HG02642 (cell line): Measurements from ENCODE around the gene SMAD2.
"Not testable (repeated sequence)": the region's sequence is repeated elsewhere in the genome, so short reads cannot be mapped to it uniquely, and the experiment has no call there.

Source experiments
- ATAC-seq: cut with Tn5 transposase; IDR thresholded peaks from one replicate; pipeline ENCODE4 v1.9.1; 2021; ENCODE audit warnings: mild to moderate bottlenecking; ENCODE audit not compliant: unreplicated experiment, poor library complexity

The SMAD2 gene

DNA sequence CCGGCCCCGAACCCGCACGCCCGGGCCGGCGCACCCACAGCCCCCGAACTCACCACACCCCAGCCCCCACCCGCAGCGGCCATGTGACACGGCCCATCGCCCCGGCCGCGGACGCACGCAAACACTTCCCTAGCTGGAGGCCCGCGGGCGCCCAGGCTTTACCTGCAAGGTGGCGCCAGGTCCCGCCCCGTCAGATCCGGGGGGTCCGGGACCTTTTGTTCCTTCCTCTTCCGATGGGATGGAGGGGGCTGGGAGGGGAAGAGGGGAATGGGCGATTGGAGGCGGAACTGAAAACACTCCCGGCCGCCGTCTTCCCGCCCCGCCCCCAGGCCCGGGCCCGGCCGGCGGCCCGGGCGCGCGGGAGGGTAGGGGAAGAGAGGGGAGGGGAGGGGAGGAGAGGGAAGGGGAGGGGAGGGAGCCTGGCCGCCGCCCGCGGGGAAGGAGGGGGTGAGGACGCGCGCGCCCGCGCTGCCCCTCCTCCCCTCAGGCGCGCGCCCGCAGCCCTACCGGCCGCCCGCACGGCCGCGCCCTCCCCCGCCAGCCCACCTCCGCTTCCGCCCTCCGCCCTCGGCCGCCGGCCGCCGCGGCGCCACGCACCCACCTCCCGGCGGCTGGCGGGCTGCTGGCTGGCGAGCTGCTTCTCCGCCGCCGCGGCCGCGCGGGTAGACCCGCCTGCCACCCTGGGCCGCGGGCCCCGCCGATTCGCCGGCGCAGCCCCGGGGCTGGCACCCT, at the start of gene SMAD2:
Gene SMAD2 (minus strand): TSS at position 461 of the 732 bp plus-strand sequence. CDS start 33,903 bp downstream, outside the sequence.
- peak; percentile 73 for ATAC-seq

- no peak for ATAC-seq
Measured at GRCh38 chr18:47979611-47980200, 49.2 kb upstream of the SMAD2 start.

GRCh38 chr18:47978603-47979002, 48.1 kb upstream of the SMAD2 start:
- no peak for ATAC-seq

DNA sequence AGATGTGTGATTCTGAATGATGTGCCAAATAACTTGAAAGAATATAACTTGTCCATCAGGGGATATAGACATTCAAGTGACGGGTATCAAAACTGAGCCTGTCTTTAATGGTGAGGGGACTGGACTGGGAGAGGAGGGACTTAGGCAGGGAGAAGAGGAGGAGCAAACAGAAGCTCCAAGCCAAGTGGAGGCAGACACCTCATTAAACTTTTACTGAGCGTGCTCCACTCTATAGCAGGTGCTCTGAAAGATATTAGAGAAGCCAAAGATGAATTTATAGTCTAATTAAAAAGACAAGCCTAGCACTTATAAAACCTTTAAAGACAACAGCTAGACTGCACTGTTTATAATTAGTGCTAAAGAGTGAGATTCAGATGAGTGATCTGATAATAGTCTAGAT, 47.7 kb upstream of the SMAD2 start:
- no peak for ATAC-seq

DNA sequence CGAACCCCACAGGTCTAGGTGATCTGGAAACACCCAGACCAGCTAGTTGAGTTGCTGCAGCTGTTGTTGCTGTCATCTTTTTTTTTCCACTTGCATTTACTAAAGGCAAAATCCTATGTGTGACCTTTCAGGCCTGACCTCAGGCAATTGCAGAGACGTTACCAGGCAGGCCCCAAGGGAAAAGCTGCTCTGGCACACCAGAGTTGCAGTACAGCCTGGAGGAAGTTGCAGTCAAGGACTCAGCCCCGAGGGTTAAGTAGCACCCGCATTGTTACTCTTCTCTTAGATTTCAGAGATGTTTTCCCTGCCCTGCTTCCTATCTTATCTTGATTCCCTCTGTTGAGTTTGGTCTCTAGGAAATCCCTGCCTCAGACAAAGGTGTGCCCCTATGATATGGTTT, 45.2 kb upstream of the SMAD2 start:
- no peak for ATAC-seq

DNA sequence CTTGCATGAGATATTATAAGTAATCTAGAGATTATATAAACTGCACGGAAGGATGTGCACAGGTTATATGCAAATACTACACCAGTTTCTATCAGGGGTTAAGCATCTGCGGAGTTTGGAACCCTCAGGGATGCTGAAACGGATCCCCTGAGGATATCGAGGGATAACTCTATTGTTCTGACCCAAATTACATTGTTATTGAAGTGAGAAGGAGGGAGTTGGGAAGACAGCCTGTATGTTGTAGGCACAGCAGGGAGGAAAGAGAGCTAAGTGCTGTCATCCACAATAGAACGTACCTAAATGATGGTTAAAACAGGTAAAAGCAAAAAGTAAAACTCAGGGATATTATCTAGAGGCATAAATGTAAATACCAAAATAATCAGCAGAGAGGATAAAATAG, 44.6 kb upstream of the SMAD2 start:
- ATAC-seq: no peak

- ATAC-seq: no peak
Measured at GRCh38 chr18:47970664-47971531, 40.4 kb upstream of the SMAD2 start.

DNA sequence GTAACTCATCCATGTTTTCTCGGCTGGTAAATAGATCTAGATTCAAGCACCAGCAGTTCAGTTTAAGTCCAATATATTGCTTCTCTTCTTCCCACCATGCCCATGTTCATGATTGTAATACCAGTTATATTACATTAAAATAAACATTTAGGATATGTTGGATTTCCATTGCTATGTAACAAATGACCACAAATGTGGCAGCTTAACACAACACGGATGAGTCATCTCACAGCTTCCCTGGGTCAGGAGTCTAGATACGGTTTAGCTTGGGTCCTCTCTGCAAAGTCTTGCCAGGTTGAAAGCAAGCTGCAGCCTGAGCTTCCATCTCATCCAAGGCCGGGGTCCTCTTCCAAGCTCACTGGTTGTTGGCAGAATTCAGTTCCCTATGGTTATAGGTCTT, 39.4 kb upstream of the SMAD2 start:
- no peak for ATAC-seq

DNA sequence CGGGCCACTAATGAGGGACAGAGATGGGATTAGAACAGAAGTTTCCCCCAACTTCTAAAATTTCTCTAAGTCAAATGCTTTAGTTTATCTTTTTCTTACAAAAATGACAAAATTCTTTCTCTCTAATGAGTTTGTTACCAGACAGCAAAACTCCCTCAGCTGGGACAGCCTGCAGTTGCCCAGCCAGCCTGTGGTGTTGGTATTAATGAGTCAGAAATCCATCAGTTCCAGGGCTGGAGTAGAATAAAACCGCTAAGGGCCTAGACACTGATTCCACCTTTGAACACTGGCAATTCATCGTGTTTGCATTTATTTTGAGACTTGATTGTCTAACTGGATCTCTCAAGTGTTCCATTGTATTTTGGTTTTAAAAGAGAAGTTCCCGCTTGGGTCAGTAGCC, 38.3 kb upstream of the SMAD2 start:
- ATAC-seq: no peak

- ATAC-seq: no peak
Measured at GRCh38 chr18:47968006-47968676, 37.7 kb upstream of the SMAD2 start.

DNA sequence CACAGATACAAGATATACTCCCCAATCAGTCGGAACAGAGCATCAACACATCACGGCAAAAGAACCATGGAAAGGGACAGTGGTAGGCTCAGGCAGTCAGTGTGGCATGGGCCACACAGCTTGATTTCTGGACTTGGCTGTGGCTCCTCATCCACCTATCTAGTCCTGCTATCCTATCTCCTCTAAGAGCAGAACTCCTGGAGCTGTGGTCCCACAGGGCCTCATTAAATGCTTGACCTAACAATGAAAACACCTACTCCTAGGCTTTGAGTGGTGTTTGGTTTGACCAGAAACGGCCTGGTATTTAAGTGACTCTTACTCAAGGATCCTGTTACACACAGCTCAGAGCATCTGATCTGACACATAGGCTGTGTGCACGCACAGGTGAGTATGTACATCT, 33.6 kb upstream of the SMAD2 start:
- no peak for ATAC-seq

DNA sequence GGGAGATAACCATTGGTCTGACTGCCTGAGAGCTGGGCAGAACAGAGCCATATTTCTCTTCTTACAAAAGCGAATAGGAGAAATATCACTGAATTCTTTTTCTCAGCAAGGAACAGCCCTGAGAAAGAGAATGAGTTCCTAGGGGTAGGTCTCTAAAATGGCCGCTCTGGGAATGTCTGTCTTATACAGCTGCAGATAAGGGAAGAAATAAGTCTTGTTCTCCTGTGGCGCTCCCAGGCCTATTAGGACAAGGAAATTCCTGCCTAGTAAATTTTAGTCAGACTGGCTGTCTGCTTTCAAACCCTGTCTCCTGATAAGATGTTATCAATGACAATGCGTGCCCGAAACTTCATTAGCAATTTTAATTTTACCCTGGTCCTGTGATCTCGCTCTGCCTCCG, 30.5 kb upstream of the SMAD2 start:
- not testable (repeated sequence) for ATAC-seq

DNA sequence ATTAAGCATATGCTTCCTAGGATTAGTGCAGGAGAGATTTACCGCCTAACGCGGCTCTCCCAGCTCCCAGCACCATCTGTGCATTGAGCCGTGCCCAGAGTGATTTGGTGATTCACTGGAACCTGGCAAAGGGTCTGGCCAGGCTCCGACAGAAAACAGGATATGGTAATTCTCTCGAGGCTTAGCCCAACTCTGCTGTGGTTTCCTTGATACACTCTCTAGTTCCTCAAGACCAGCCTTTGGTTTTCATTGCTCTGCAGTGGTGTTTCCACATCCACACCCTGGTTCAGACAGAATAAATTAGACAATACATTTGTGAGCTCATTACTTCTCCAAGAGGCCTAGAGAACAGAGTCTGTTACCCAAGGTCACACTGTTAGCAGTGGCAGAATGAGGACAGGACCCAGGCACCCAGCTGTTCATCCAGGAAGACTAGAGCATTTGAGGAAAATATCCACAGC, 23.0 kb upstream of the SMAD2 start:
- peak; percentile 67 for ATAC-seq

DNA sequence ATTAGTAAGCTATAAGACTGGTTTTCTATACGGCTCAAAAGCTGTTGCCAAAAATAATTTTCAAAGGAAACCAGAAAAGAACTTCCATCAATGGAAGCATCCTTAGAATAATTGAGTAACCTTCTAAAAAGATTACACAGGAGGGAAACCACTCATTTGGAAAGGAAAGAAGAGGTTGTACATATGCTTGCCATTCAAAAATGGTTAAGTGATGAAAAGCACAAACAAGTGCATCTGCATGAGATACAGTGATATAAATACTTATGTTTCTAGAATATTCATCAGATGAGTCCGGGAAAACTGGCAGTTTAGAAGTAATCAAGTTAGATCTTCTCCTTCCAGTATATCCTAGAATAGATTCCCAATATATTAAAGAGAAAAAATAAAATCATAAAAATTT, 20.1 kb upstream of the SMAD2 start:
- ATAC-seq: no peak

DNA sequence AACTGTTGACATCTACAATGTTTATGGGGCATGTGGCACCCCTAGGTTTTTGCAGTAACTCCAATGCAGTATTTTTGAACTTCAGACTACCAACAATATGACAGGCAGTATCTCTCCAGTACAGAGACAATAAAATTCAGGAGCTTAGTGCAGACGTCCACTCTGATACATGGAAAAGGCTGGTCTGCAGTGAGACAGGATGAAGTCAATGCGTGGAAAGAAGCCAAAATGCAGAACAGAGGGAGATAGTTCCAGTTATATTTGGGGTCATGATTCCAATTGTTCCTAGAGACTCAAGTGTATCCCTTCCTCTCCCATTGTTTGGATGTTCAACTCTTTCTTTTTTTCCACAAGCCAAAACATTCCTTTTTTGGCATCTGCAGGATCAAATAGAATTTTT, 18.7 kb upstream of the SMAD2 start:
- no peak for ATAC-seq

- no peak for ATAC-seq
Measured at GRCh38 chr18:47946889-47947288, 16.4 kb upstream of the SMAD2 start.

GRCh38 chr18:47944972-47945852, 14.8 kb upstream of the SMAD2 start:
- no peak for ATAC-seq

- ATAC-seq: no peak
Measured at GRCh38 chr18:47936952-47937351, 6.5 kb upstream of the SMAD2 start.

DNA sequence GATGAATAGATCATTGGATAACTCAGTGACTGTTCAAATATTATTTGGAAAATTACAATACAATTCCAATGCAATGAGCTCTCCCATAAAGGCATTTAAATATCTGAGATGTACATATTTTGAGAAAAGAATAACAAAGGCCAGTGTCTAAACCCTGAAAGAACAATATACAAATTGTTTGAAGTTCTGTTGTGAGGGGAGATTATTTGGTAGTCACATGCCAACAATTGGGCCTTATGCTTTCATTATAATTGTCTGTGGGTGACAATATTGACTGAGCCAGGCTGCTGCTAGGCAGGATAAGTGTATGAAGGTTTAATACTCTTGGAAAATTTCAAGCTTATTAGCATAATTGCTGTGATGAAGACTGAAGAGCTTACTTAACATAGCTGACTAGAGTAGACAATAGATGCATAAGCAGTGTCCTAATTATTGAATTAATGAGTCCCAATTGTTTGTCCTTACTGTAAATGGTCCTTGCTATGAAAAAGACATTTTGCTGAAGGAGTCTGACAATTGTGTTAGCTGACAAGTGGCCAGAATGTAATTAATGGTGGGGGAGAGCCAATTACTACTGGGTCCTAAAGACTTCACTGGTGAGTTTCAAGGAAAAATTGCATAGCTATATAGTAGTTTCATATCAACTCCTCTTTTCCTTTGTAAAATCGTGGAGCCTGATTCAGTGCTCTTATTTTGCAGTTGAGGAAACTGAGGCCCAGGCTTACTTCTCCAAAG, 5.0 kb upstream of the SMAD2 start:
- no peak for ATAC-seq
